H9 (cell line): ENCODE results near the gene C1QL4. TPM values are rescaled to one million over a fixed set of nuclear protein-coding genes. Genes with fewer than 3 reads are reported as not detected.
A peak's percentile ranks its signal among the peaks of the same experiment; 100 is the strongest.

Experiments used
- DNase-seq: peaks from one replicate; pipeline ENCODE4 v3.0.0-alpha.2; 2017
- H2AFZ ChIP-seq: one replicate; pipeline ENCODE4 v1.6.1; 2013; ENCODE audit warnings: mild to moderate bottlenecking, low read length, control low read depth, moderate library complexity
- H2AK5ac ChIP-seq: 2 replicates; pipeline ENCODE4 v1.6.1; 2013; ENCODE audit warnings: low read length, control low read depth, mixed read lengths; ENCODE audit not compliant: insufficient read length
- H2BK120ac ChIP-seq: one replicate; pipeline ENCODE4 v1.6.1; 2013; ENCODE audit warnings: low read depth, mild to moderate bottlenecking, low read length, control low read depth, inconsistent platforms; ENCODE audit not compliant: poor library complexity, severe bottlenecking
- H2BK12ac ChIP-seq: 2 replicates; pipeline ENCODE4 v1.6.1; 2013; ENCODE audit warnings: low read length, control low read depth, mixed read lengths, low read depth; ENCODE audit not compliant: insufficient read length
- H2BK15ac ChIP-seq: 2 replicates; pipeline ENCODE4 v1.6.1; 2013; ENCODE audit warnings: low read depth, low read length, control low read depth
- H2BK20ac ChIP-seq: one replicate; pipeline ENCODE4 v1.6.1; 2013; ENCODE audit warnings: low read depth, mild to moderate bottlenecking, low read length, control low read depth, inconsistent platforms; ENCODE audit not compliant: poor library complexity, severe bottlenecking
- H2BK5ac ChIP-seq: 2 replicates; pipeline ENCODE4 v1.6.1; 2013; ENCODE audit warnings: low read length, control low read depth, mixed read lengths; ENCODE audit not compliant: insufficient read length
- H3K14ac ChIP-seq: 2 replicates; pipeline ENCODE4 v1.6.1; 2013; ENCODE audit warnings: low read length, control low read depth; ENCODE audit not compliant: insufficient read depth
- H3K18ac ChIP-seq: 2 replicates; pipeline ENCODE4 v1.6.1; 2013; ENCODE audit warnings: low read depth, mild to moderate bottlenecking, mixed read lengths, low read length, control low read depth; ENCODE audit not compliant: insufficient read length
- H3K23ac ChIP-seq: 2 replicates; pipeline ENCODE4 v1.6.1; 2013; ENCODE audit warnings: low read length, control low read depth, mixed read lengths, low read depth; ENCODE audit not compliant: insufficient read length
- H3K23me2 ChIP-seq: 2 replicates; pipeline ENCODE4 v1.6.1; 2013; ENCODE audit warnings: low read depth, mild to moderate bottlenecking, mixed read lengths, low read length, control low read depth; ENCODE audit not compliant: insufficient read length, poor library complexity, severe bottlenecking
- H3K27ac ChIP-seq: 2 replicates; pipeline ENCODE4 v1.5.1; 2013; ENCODE audit warnings: low read length, control low read depth, mixed read lengths, low read depth; ENCODE audit not compliant: insufficient read length
- H3K27me3 ChIP-seq: 2 replicates; pipeline ENCODE4 v1.6.1; 2013; ENCODE audit warnings: low read length, control low read depth, inconsistent platforms; ENCODE audit not compliant: insufficient read depth
- H3K4ac ChIP-seq: 2 replicates; pipeline ENCODE4 v1.6.1; 2013; ENCODE audit warnings: low read depth, mild to moderate bottlenecking, control low read depth, inconsistent platforms, low read length, moderate library complexity
- H3K4me1 ChIP-seq: 2 replicates; pipeline ENCODE4 v1.6.1; 2013; ENCODE audit warnings: low read length, control low read depth, inconsistent platforms; ENCODE audit not compliant: insufficient read depth
- H3K4me2 ChIP-seq: 2 replicates; pipeline ENCODE4 v1.6.1; 2013; ENCODE audit warnings: low read length, control low read depth, mixed read lengths; ENCODE audit not compliant: insufficient read length, insufficient read depth
- H3K56ac ChIP-seq: 2 replicates; pipeline ENCODE4 v1.6.1; 2013; ENCODE audit warnings: low read depth, mild to moderate bottlenecking, mixed read lengths, low read length, control low read depth; ENCODE audit not compliant: insufficient read length
- H3K79me1 ChIP-seq: 2 replicates; pipeline ENCODE4 v1.6.1; 2013; ENCODE audit warnings: low read depth, mild to moderate bottlenecking, moderate library complexity, low read length, control low read depth, inconsistent platforms; ENCODE audit not compliant: insufficient read depth, poor library complexity, severe bottlenecking
- H3K79me2 ChIP-seq: 2 replicates; pipeline ENCODE4 v1.6.1; 2013; ENCODE audit warnings: low read length, control low read depth, inconsistent platforms; ENCODE audit not compliant: insufficient read depth
- H3K9ac ChIP-seq: 2 replicates; pipeline ENCODE4 v1.6.1; 2013; ENCODE audit warnings: low read length, control low read depth, mixed read lengths; ENCODE audit not compliant: insufficient read length; ENCODE audit errors: extremely low read depth
- H3K9me3 ChIP-seq: one replicate; pipeline ENCODE4 v1.6.1; 2013; ENCODE audit warnings: low read depth, low read length, inconsistent platforms; ENCODE audit not compliant: control insufficient read depth
- H3T11ph ChIP-seq: one replicate; pipeline ENCODE4 v1.6.1; 2013; ENCODE audit warnings: mild to moderate bottlenecking, low read length, control low read depth, inconsistent platforms
- H4K20me1 ChIP-seq: one replicate; pipeline ENCODE4 v1.6.1; 2013; ENCODE audit not compliant: control insufficient read depth, insufficient read length, insufficient read depth
- H4K5ac ChIP-seq: 2 replicates; pipeline ENCODE4 v1.6.1; 2013; ENCODE audit warnings: low read depth, mild to moderate bottlenecking, mixed read lengths, low read length, control low read depth; ENCODE audit not compliant: insufficient read length
- H4K8ac ChIP-seq: replicated peaks from 2 replicates; pipeline ENCODE4 v1.6.1; 2013; ENCODE audit warnings: low read length, control low read depth, mixed read lengths, low read depth; ENCODE audit not compliant: insufficient read length
- H4K91ac ChIP-seq: 2 replicates; pipeline ENCODE4 v1.6.1; 2013; ENCODE audit warnings: low read depth, mild to moderate bottlenecking, moderate library complexity, mixed read lengths, low read length, control low read depth; ENCODE audit not compliant: insufficient read length
- H3K27ac Mint-ChIP-seq, 3 experiments: 2 replicates in 2 of 3; 3 replicates in 1 of 3; pipeline ENCODE4 v1.8.0; 2020 to 2021; ENCODE audit warnings: mixed read lengths in 3 of 3, mild to moderate bottlenecking in 1 of 3, moderate library complexity in 1 of 3
- H3K27me3 Mint-ChIP-seq: 2 replicates; pipeline ENCODE4 v1.8.0; 2021; ENCODE audit warnings: low read depth, mild to moderate bottlenecking, moderate library complexity, mixed read lengths
- H3K36me3 Mint-ChIP-seq, 3 experiments: 2 replicates in 2 of 3; 3 replicates in 1 of 3; pipeline ENCODE4 v1.8.0; 2020 to 2021; ENCODE audit warnings: low read depth in 3 of 3, mixed read lengths in 3 of 3; ENCODE audit not compliant: insufficient read depth in 1 of 3
- H3K4me1 Mint-ChIP-seq, 2 experiments: 2 replicates each; pipeline ENCODE4 v1.8.0; 2020; ENCODE audit warnings: mixed read lengths in 2 of 2
- H3K4me3 Mint-ChIP-seq, 2 experiments: 2 replicates in 1 of 2; 3 replicates in 1 of 2; pipeline ENCODE4 v1.8.0; 2020 to 2021; ENCODE audit warnings: mild to moderate bottlenecking in 2 of 2, mixed read lengths in 2 of 2, moderate library complexity in 1 of 2
- H3K9me3 Mint-ChIP-seq, 2 experiments: 2 replicates in 1 of 2; 3 replicates in 1 of 2; pipeline ENCODE4 v1.8.0; 2020; ENCODE audit warnings: mild to moderate bottlenecking in 2 of 2, mixed read lengths in 2 of 2, moderate library complexity in 1 of 2
- CTCF ChIP-seq: fragments of 200-600 bp; sonication (generic); conservative IDR thresholded peaks from 3 replicates; pipeline ENCODE4 v1.8.0; 2021; ENCODE audit warnings: antibody characterized with exemption, mild to moderate bottlenecking
- WGBS: extraction: QIAGEN DNeasy Blood & Tissue Kit; methylation state at CpG from one replicate; pipeline ENCODE4 v1.1.7; 2013; ENCODE audit warnings: missing lambda C conversion rate, low lambda C conversion rate, mixed read lengths; ENCODE audit not compliant: insufficient read length; ENCODE audit errors: extremely low coverage; 5-methylcytosine and 5-hydroxymethylcytosine counted together
- total RNA-seq: library from RNA; stranded (reverse); gene quantifications from 2 replicates; pipeline ENCODE4 v1.2.1, GENCODE V29; 2021

C1QL4 gene
- total RNA-seq, 1 experiment from 2014 or later = 1.9 TPM

GRCh38 chr12:49348781-49349180 lies 11.8 kb upstream of the C1QL4 start:
- H2BK5ac ChIP-seq = no peak overlapping the region
- peaks cover 48% of the 10 kb centered on the region for H3K27me3 ChIP-seq
- no peak overlapping the region for H3K14ac ChIP-seq
- H4K8ac ChIP-seq = no peak overlapping the region
- no peaks in the 10 kb centered on the region for H3K79me1 ChIP-seq
- no CpG with 5 or more reads among the region's 5 CpGs for WGBS
- no peaks in the 10 kb centered on the region for H3K9me3 ChIP-seq
- no peak overlapping the region for H3K9ac ChIP-seq
- H2AFZ ChIP-seq = no peak overlapping the region
- no peak overlapping the region for H3K4ac ChIP-seq
- H3K4me3 Mint-ChIP-seq = no peak overlapping the region
- H3K4me2 ChIP-seq = no peak overlapping the region
- no peak overlapping the region for H3T11ph ChIP-seq
- no peak overlapping the region for H2BK120ac ChIP-seq
- no peak overlapping the region for H4K91ac ChIP-seq
- H2AK5ac ChIP-seq = no peak overlapping the region
- no peak overlapping the region for H2BK20ac ChIP-seq
- H3K9me3 Mint-ChIP-seq = peaks cover 0 to 3% of the 10 kb centered on the region in 2 experiments; a peak in 1 of 5 replicates
- peaks cover 20 to 27% of the 10 kb centered on the region in 2 experiments for H3K4me1 Mint-ChIP-seq
- H3K18ac ChIP-seq = no peak overlapping the region
- H3K27ac ChIP-seq = no peak overlapping the region
- TF ChIP-seq CTCF = no peak
- no peaks in the 10 kb centered on the region for H4K20me1 ChIP-seq
- H3K23ac ChIP-seq = no peak overlapping the region
- H3K27ac Mint-ChIP-seq = no peak overlapping the region
- H3K23me2 ChIP-seq = peaks cover 21% of the 10 kb centered on the region
- peaks cover 76% of the 10 kb centered on the region for H3K27me3 Mint-ChIP-seq
- no peak overlapping the region for H2BK12ac ChIP-seq
- H4K5ac ChIP-seq = no peak overlapping the region
- no peaks in the 10 kb centered on the region for H3K79me2 ChIP-seq
- H3K36me3 Mint-ChIP-seq = no peaks in the 10 kb centered on the region; a peak in 1 of 7 replicates
- no peaks in the 10 kb centered on the region for H3K4me1 ChIP-seq
- peak; percentile 27 for DNase-seq
- no peak overlapping the region for H2BK15ac ChIP-seq
- no peak overlapping the region for H3K56ac ChIP-seq
